Superior temporal gyrus (tissue), 1 donor: ENCODE results near the gene ZNF394.

Experiments
- DNase-seq: peaks from one replicate; pipeline ENCODE4 v3.0.0-alpha.2; 2016; ENCODE audit errors: extremely low spot score

ZNF394 gene

DNA sequence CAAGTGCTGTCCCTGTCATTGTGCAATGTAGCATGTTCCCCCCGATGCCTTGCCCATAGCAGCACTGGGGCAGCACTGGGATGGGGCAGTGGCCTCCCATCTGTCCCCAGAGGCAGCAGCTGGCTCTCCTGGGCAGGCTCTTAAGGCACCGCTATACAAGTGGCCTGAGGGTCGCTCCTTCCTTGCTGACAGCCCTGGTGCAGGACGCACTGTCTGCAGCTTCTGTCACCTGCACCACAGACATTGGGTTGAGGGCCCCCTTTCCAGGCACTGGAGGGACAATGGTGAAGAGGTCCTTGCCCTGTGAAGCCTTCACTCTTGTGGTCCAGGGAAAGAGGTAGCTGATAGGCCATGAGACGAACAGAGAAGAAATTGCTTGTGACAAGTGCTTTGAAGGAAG, 50.8 kb downstream of the ZNF394 start:
- no peak for DNase-seq

GRCh38 chr7:99448855-99449254, 51.2 kb downstream of the ZNF394 start:
- DNase-seq = no peak

GRCh38 chr7:99447943-99448342, 52.1 kb downstream of the ZNF394 start:
- DNase-seq = no peak

GRCh38 chr7:99446096-99446495, 54.0 kb downstream of the ZNF394 start:
- DNase-seq = no peak
